HCT116 (cell line): Measurements from ENCODE around the gene ISCU. TPM values are rescaled to one million over a fixed set of nuclear protein-coding genes. Genes with fewer than 3 reads are reported as not detected.
A peak's percentile ranks its signal among the peaks of the same experiment; 100 is the strongest.

Experiments
- ATAC-seq: fragments of 200-7000 bp; cut with Tn5 transposase; 2 replicates; pipeline ENCODE4 v1.9.1; 2020; ENCODE audit warnings: mild to moderate bottlenecking, moderate library complexity
- BruUV-seq: library from RNA; stranded (reverse); fragments of 400-500 nt; replicated peaks from 2 replicates; lab custom pipeline; 2021; lab: Mats Ljungman, UMichigan
- CTCF ChIA-PET: fragments of 300-600 bp; sonication (Branson Sonifier 250); formaldehyde crosslinking; loops from one replicate; lab custom pipeline; 2021; ENCODE audit warnings: antibody characterized with exemption; lab: Charles Lee
- POLR2A ChIA-PET: fragments of 300-600, 350-600 bp; sonication (Branson Sonifier 250); formaldehyde crosslinking; loops from one replicate; lab custom pipeline; 2021; ENCODE audit warnings: antibody characterized with exemption; lab: Charles Lee
- RAD21 ChIA-PET, 2 experiments: fragments of 300-600 bp; sonication (Branson Sonifier 250); formaldehyde crosslinking; loops; one replicate each; lab custom pipeline; 2023; ENCODE audit warnings: low total read pairs in 2 of 2; ENCODE audit not compliant: uncharacterized antibody in 2 of 2, unreplicated experiment in 2 of 2, low non-redundant PET in 1 of 2; lab: Charles Lee
- DNase-seq: peaks from one replicate; pipeline ENCODE4 v3.0.0-alpha.2; 2010; ENCODE audit warnings: low read depth, low spot score
- H2AFZ ChIP-seq: fragments of 200-600 bp; shearing (Covaris generic), sonication (generic); 2 replicates; pipeline ENCODE4 v1.6.1; 2017; ENCODE audit warnings: low read depth, mixed run types, mixed read lengths, antibody characterized with exemption, low read length; ENCODE audit not compliant: poor library complexity, severe bottlenecking
- H3K27ac ChIP-seq: 2 replicates; pipeline ENCODE4 v1.5.1; 2012; ENCODE audit warnings: low read depth, low read length
- H3K27me3 ChIP-seq: fragments of 200-600 bp; sonication (generic); 2 replicates; pipeline ENCODE4 v1.6.1; 2016; ENCODE audit warnings: mixed run types, low read length, mixed read lengths; ENCODE audit not compliant: insufficient read depth
- H3K36me3 ChIP-seq, 2 experiments: fragments of 200-500 bp in 1 of 2; fragments of 200-600 bp in 1 of 2; sonication (Bioruptor generic) in 1 of 2; sonication (generic) in 1 of 2; 2 replicates each; pipeline versions ENCODE4 v1.5.1 to v1.6.1; 2014 to 2016; ENCODE audit warnings: low read length in 2 of 2, inconsistent platforms in 1 of 2, mixed read lengths in 1 of 2, mixed run types in 1 of 2; ENCODE audit not compliant: insufficient read depth in 2 of 2, control insufficient read depth in 1 of 2
- H3K4me1 ChIP-seq, 2 experiments: fragments of 200-600 bp in 1 of 2; sonication (generic) in 1 of 2; 2 replicates each; pipeline versions ENCODE4 v1.5.1 to v1.6.1; 2012 to 2017; ENCODE audit warnings: low read length in 2 of 2, inconsistent platforms in 1 of 2, mild to moderate bottlenecking in 1 of 2, mixed read lengths in 1 of 2, mixed run types in 1 of 2, moderate library complexity in 1 of 2; ENCODE audit not compliant: insufficient read depth in 2 of 2, control insufficient read depth in 1 of 2
- H3K4me2 ChIP-seq: fragments of 200-600 bp; sonication (generic); 2 replicates; pipeline ENCODE4 v1.6.1; 2017; ENCODE audit warnings: mixed run types, low read length, mixed read lengths
- H3K4me3 ChIP-seq, 2 experiments: fragments of 200-600 bp in 1 of 2; sonication (generic) in 1 of 2; replicated peaks in 1 of 2; 2 replicates each; pipeline ENCODE4 v1.5.1; 2011 to 2016; ENCODE audit warnings: low read length in 2 of 2, control low read depth in 1 of 2, low read depth in 1 of 2, mild to moderate bottlenecking in 1 of 2, mixed read lengths in 1 of 2, mixed run types in 1 of 2
- H3K79me2 ChIP-seq: fragments of 200-600 bp; sonication (generic); 2 replicates; pipeline ENCODE4 v1.6.1; 2017; ENCODE audit warnings: mild to moderate bottlenecking, mixed run types, low read length, moderate library complexity, mixed read lengths; ENCODE audit not compliant: insufficient read depth
- H3K9ac ChIP-seq: fragments of 200-600 bp; sonication (generic); 2 replicates; pipeline ENCODE4 v1.6.1; 2016; ENCODE audit warnings: low read length, mixed read lengths
- H3K9me2 ChIP-seq: fragments of 200-600 bp; sonication (generic), shearing (Covaris generic); 2 replicates; pipeline ENCODE4 v1.6.1; 2017; ENCODE audit warnings: mixed run types, mild to moderate bottlenecking, moderate library complexity; ENCODE audit not compliant: insufficient read depth
- H3K9me3 ChIP-seq, 2 experiments: fragments of 200-500 bp in 1 of 2; fragments of 200-600 bp in 1 of 2; sonication (Bioruptor generic) in 1 of 2; sonication (generic) in 1 of 2; 2 replicates each; pipeline ENCODE4 v1.6.1; 2014 to 2017; ENCODE audit warnings: low read length in 2 of 2, mixed read lengths in 2 of 2, inconsistent platforms in 1 of 2, low read depth in 1 of 2, mild to moderate bottlenecking in 1 of 2, mixed run types in 1 of 2, moderate library complexity in 1 of 2; ENCODE audit not compliant: control insufficient read depth in 1 of 2, insufficient read depth in 1 of 2
- H4K20me1 ChIP-seq: fragments of 200-600 bp; sonication (generic), shearing (Covaris generic); 2 replicates; pipeline ENCODE4 v1.6.1; 2017; ENCODE audit warnings: mixed run types, mild to moderate bottlenecking, moderate library complexity; ENCODE audit not compliant: insufficient read depth
- EZH2 ChIP-seq: fragments of 200-600 bp; sonication (generic); IDR thresholded peaks from 2 replicates; pipeline ENCODE4 v1.6.1; 2017; ENCODE audit warnings: antibody characterized with exemption, mixed run types
- EZH2phosphoT487 ChIP-seq: fragments of 200-600 bp; IDR thresholded peaks from 2 replicates; pipeline ENCODE4 v1.6.1; 2018; ENCODE audit warnings: antibody characterized with exemption, borderline replicate concordance
- intact Hi-C: fragments of 100-400 bp; cut with micrococcal nuclease; formaldehyde crosslinking; loops from 2 replicates; pipeline ENCODE4 v1.10.0; 2022
- total RNA-seq: library from RNA; stranded (reverse); gene quantifications from one replicate; pipeline ENCODE4 v1.2.1, GENCODE V29; 2021; ENCODE audit not compliant: unreplicated experiment
- TF ChIP-seq, protein P1 (sequence below): IDR thresholded peaks from 2 replicates; pipeline ENCODE4 v1.6.1; 2012
- TF ChIP-seq, protein P2 (sequence below), 3 experiments: fragments of 200-600 bp in 1 of 3; sonication (generic) in 1 of 3; IDR thresholded peaks in 2 of 3; conservative IDR thresholded peaks in 1 of 3; 2 replicates each; pipeline ENCODE4 v1.5.1; 2012 to 2017; ENCODE audit warnings: low read depth in 2 of 3, low read length in 2 of 3, antibody characterized with exemption in 1 of 3, borderline replicate concordance in 1 of 3, control low read depth in 1 of 3, mild to moderate bottlenecking in 1 of 3, mixed read lengths in 1 of 3, mixed run types in 1 of 3, moderate library complexity in 1 of 3; ENCODE audit not compliant: insufficient read depth in 1 of 3

ISCU gene
- total RNA-seq, 1 experiment from 2014 or later: 89.6 TPM

DNA sequence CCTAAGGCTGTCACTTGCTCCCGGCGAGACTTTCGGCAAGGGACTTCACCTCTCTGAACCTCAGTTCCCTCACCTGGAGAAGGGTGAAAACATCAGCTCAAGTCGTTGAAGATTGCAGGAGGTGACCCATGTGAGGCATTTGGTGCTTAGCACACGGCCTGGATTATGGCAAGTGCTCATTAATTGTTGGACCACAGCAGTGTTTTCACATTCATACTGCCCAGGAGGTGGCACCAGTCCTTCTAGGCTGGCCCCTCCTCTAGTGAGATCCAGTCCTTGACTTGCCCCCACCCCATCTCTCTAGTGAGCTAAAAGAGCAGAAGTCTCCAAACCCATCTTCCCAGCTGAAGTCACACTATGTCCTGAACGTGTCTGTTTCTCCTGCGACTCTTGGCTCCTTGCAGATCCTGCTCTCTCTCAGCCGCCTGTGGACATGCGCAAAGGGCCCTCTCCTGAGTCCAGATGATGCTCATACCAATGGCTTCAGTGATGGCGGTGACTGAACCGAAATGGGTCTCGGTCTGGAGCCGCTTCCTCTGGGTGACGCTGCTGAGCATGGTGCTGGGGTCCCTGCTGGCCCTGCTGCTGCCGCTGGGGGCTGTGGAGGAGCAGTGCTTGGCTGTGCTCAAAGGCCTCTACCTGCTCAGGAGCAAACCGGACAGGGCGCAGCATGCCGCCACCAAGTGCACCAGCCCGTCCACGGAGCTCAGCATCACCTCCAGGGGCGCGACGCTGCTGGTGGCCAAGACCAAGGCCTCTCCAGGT, 45.7 kb upstream of the ISCU start:
- Histone ChIP-seq H4K20me1 (no peaks in the 10 kb centered on the region), H3K4me2 (peak overlapping the region; percentile 98), H3K4me3 (peak overlapping the region in 1 of 2 experiments; percentile 89; a peak in 1 of 4 replicates), H3K9me2 (no peaks in the 10 kb centered on the region), H2AFZ (no peak overlapping the region), H3K4me1 (peaks cover 3 to 19% of the 10 kb centered on the region in 2 experiments; a peak in 2 of 4 replicates), H3K9ac (no peak overlapping the region), H3K27ac (no peak overlapping the region), H3K27me3 (no peaks in the 10 kb centered on the region), H3K79me2 (no peaks in the 10 kb centered on the region), H3K36me3 (peaks cover 15 to 17% of the 10 kb centered on the region in 2 experiments; a peak in 3 of 4 replicates), H3K9me3 (no peaks in the 10 kb centered on the region)
- TF ChIP-seq, protein P1, sequence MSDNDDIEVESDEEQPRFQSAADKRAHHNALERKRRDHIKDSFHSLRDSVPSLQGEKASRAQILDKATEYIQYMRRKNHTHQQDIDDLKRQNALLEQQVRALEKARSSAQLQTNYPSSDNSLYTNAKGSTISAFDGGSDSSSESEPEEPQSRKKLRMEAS: 0 out of 2 replicates have a peak, but pooled peaks have one; percentile 18
- TF ChIP-seq, protein P2, sequence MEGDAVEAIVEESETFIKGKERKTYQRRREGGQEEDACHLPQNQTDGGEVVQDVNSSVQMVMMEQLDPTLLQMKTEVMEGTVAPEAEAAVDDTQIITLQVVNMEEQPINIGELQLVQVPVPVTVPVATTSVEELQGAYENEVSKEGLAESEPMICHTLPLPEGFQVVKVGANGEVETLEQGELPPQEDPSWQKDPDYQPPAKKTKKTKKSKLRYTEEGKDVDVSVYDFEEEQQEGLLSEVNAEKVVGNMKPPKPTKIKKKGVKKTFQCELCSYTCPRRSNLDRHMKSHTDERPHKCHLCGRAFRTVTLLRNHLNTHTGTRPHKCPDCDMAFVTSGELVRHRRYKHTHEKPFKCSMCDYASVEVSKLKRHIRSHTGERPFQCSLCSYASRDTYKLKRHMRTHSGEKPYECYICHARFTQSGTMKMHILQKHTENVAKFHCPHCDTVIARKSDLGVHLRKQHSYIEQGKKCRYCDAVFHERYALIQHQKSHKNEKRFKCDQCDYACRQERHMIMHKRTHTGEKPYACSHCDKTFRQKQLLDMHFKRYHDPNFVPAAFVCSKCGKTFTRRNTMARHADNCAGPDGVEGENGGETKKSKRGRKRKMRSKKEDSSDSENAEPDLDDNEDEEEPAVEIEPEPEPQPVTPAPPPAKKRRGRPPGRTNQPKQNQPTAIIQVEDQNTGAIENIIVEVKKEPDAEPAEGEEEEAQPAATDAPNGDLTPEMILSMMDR (IDR thresholded peaks at IDR 0.05 in 2 of 3, conservative IDR thresholded peaks at IDR 0.05 in 1 of 3; ENCODE audit: borderline replicate concordance in 1 of 3, insufficient read depth in 1 of 3, low read depth in 2 of 3, low read length in 2 of 3): peak in 1 of 3 experiments; percentile 34; a peak in 2 of 6 replicates
- no peak for TF ChIP-seq EZH2phosphoT487
- TF ChIP-seq EZH2: no peak
- no peak for DNase-seq
- RAD21 ChIA-PET: no interaction called here
- POLR2A ChIA-PET: no interaction called here
- BruUV-seq: no TSS peak
- intact Hi-C loops: no loop called here
- ATAC-seq: no peak
- CTCF ChIA-PET: no interaction called here
